SU-DHL-6 (cell line): ENCODE results near the gene CACNB2.

Source experiments
- H2AFZ ChIP-seq: fragments of 200-600 bp; sonication (generic); 2 replicates; pipeline ENCODE4 v1.6.1; 2014; ENCODE audit warnings: low read depth, mild to moderate bottlenecking, moderate library complexity, mixed read lengths, antibody characterized with exemption, low read length; ENCODE audit not compliant: severe bottlenecking
- H3F3A ChIP-seq: fragments of 200-600 bp; shearing (Covaris generic); 2 replicates; pipeline ENCODE4 v1.6.0; 2016; ENCODE audit warnings: antibody characterized with exemption, mild to moderate bottlenecking; ENCODE audit not compliant: insufficient read depth
- H3K27ac ChIP-seq: fragments of 200-600 bp; sonication (generic); 2 replicates; pipeline ENCODE4 v1.5.1; 2016; ENCODE audit warnings: low read depth, mild to moderate bottlenecking, low read length, moderate library complexity, mixed read lengths
- H3K27me3 ChIP-seq: fragments of 200-600 bp; sonication (generic), shearing (Covaris generic); 2 replicates; pipeline ENCODE4 v1.6.0; 2014; ENCODE audit warnings: mild to moderate bottlenecking, low read length
- H3K36me3 ChIP-seq: fragments of 200-600 bp; sonication (generic); 2 replicates; pipeline ENCODE4 v1.6.1; 2014; ENCODE audit warnings: mild to moderate bottlenecking, low read length, mixed read lengths
- H3K4me2 ChIP-seq: fragments of 300-600, 200-600 bp; shearing (Covaris generic), sonication (generic); 2 replicates; pipeline ENCODE4 v1.6.0; 2014; ENCODE audit warnings: low read length, low read depth, mild to moderate bottlenecking; ENCODE audit not compliant: poor library complexity, severe bottlenecking
- H3K4me3 ChIP-seq: fragments of 200-600 bp; sonication (generic); 2 replicates; pipeline ENCODE4 v1.5.1; 2014; ENCODE audit warnings: antibody characterized with exemption, low read length, mild to moderate bottlenecking, mixed read lengths; ENCODE audit not compliant: insufficient read depth, poor library complexity, severe bottlenecking
- H3K79me2 ChIP-seq: fragments of 200-600 bp; sonication (generic); 2 replicates; pipeline ENCODE4 v1.6.1; 2014; ENCODE audit warnings: mild to moderate bottlenecking, low read length, moderate library complexity; ENCODE audit not compliant: insufficient read depth
- H3K9ac ChIP-seq: fragments of 200-600 bp; sonication (generic); 2 replicates; pipeline ENCODE4 v1.7.0; 2014; ENCODE audit warnings: mild to moderate bottlenecking, low read length
- H3K9me2 ChIP-seq: fragments of 200-600 bp; sonication (generic); replicated peaks from 2 replicates; pipeline ENCODE4 v1.6.1; 2014; ENCODE audit warnings: low read length; ENCODE audit not compliant: insufficient read depth
- H3K9me3 ChIP-seq: fragments of 200-600 bp; sonication (generic); 2 replicates; pipeline ENCODE4 v1.6.1; 2014; ENCODE audit warnings: low read length, mixed read lengths; ENCODE audit not compliant: insufficient read depth
- H4K20me1 ChIP-seq: fragments of 200-600 bp; sonication (generic); 2 replicates; pipeline ENCODE4 v1.6.1; 2014; ENCODE audit warnings: low read depth, mild to moderate bottlenecking, antibody characterized with exemption, low read length, moderate library complexity, mixed read lengths
- CTCF ChIP-seq: fragments of 200-600 bp; sonication (generic); IDR thresholded peaks from one replicate; pipeline ENCODE4 v1.5.1; 2017; ENCODE audit warnings: antibody characterized with exemption, mild to moderate bottlenecking, low read length, moderate library complexity; ENCODE audit not compliant: insufficient read depth, poor library complexity, severe bottlenecking
- EZH2phosphoT487 ChIP-seq: fragments of 200-600 bp; sonication (generic), shearing (Covaris generic); conservative IDR thresholded peaks from 2 replicates; pipeline ENCODE4 v1.6.1; 2018; ENCODE audit warnings: mild to moderate bottlenecking, antibody characterized with exemption, low read length, moderate library complexity, mixed read lengths

CACNB2 gene

GRCh38 chr10:18190840-18191239 is 50.6 kb downstream of the CACNB2 start:
- Histone ChIP-seq H3K36me3 (no peaks in the 10 kb centered on the region), H4K20me1 (no peaks in the 10 kb centered on the region), H3K9ac (no peak overlapping the region), H3K27me3 (no peaks in the 10 kb centered on the region), H2AFZ (no peak overlapping the region), H3K9me2 (no peaks in the 10 kb centered on the region), H3K27ac (no peak overlapping the region), H3K79me2 (no peaks in the 10 kb centered on the region), H3F3A (no peaks in the 10 kb centered on the region), H3K9me3 (no peaks in the 10 kb centered on the region), H3K4me2 (no peak overlapping the region), H3K4me3 (no peak overlapping the region)
- TF ChIP-seq CTCF (no peak), EZH2phosphoT487 (no peak)

GRCh38 chr10:18194634-18195033 is 54.4 kb downstream of the CACNB2 start:
- no peaks in the 10 kb centered on the region for H3F3A ChIP-seq

DNA sequence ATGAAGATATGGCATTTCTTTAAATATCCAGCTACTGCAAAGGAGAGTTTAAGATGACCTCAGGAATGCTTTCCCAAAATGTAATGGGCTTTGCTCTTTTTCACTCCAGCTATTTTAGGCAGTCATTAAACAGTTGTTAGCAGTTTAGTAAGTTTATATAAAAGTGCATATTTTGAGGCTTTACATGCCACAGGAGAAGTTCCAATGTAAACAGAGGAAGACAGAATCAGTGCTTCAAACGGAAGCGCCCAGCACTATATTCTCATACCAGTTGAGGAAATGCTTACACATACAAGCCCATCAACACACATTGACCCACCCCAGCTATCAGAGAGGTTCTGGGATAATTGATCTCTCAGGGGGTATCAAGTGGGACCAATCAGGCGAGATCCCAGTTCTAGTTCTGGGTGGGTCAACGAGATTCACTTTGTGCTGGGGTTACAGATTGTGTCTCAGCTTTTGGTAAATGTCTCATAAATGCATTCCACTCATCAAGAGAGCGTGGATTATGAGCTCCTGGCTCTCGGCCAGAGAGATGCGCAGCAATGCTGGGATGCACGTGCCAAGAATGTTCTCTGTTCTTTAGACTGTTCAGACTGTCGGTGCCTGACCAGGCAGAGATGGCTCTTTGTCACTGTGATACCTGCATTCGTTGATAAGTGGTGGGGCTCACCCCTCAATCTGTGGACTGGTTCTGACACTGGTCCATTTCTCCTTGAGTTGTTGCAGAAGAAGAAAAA is 55.0 kb downstream of the CACNB2 start:
- no peaks in the 10 kb centered on the region for H3K27me3 ChIP-seq
- H3K4me2 ChIP-seq, result no peak overlapping the region
- H3F3A ChIP-seq, result no peaks in the 10 kb centered on the region
- no peak for TF ChIP-seq EZH2phosphoT487
- TF ChIP-seq CTCF, result no peak
- H2AFZ ChIP-seq, result no peak overlapping the region
- H3K9me2 ChIP-seq, result no peaks in the 10 kb centered on the region
- H3K27ac ChIP-seq, result no peak overlapping the region
- H3K36me3 ChIP-seq, result no peaks in the 10 kb centered on the region
- H3K9me3 ChIP-seq, result no peaks in the 10 kb centered on the region
- H3K79me2 ChIP-seq, result no peaks in the 10 kb centered on the region
- H3K9ac ChIP-seq, result no peak overlapping the region
- no peaks in the 10 kb centered on the region for H4K20me1 ChIP-seq
- H3K4me3 ChIP-seq, result no peak overlapping the region

More at GRCh38 chr10:18194634-18195033, 54.4 kb downstream of the CACNB2 start:
- H3K4me3 ChIP-seq, result no peak overlapping the region
- no peaks in the 10 kb centered on the region for H4K20me1 ChIP-seq
- no peak overlapping the region for H3K9ac ChIP-seq
- H3K79me2 ChIP-seq, result no peaks in the 10 kb centered on the region
- no peak overlapping the region for H3K27ac ChIP-seq
- H3K27me3 ChIP-seq, result no peaks in the 10 kb centered on the region
- H2AFZ ChIP-seq, result no peak overlapping the region
- no peaks in the 10 kb centered on the region for H3K9me2 ChIP-seq
- no peaks in the 10 kb centered on the region for H3K9me3 ChIP-seq
- TF ChIP-seq CTCF (no peak), EZH2phosphoT487 (no peak)
- H3K36me3 ChIP-seq, result no peaks in the 10 kb centered on the region
- H3K4me2 ChIP-seq, result no peak overlapping the region
